Cardiac fibroblast (primary cell): ENCODE results near the gene PIGK.

Experiments
- DNase-seq, 2 donors: peaks; one replicate each; pipeline versions ENCODE4 v3.0.0 to v3.0.0-alpha.2; 2010; ENCODE audit warnings: low read depth in 2 of 2
- H3K4me3 ChIP-seq, 2 donors: replicated peaks in 1 of 2; 1 replicate in 1 of 2; 2 replicates in 1 of 2; pipeline ENCODE4 v1.5.1; 2011; ENCODE audit warnings: low read depth in 2 of 2, low read length in 2 of 2, mild to moderate bottlenecking in 2 of 2, moderate library complexity in 1 of 2
- CTCF ChIP-seq: IDR thresholded peaks from one replicate; pipeline ENCODE4 v1.5.1; 2011; ENCODE audit warnings: low read depth, mild to moderate bottlenecking, low read length, inconsistent platforms

PIGK gene

DNA sequence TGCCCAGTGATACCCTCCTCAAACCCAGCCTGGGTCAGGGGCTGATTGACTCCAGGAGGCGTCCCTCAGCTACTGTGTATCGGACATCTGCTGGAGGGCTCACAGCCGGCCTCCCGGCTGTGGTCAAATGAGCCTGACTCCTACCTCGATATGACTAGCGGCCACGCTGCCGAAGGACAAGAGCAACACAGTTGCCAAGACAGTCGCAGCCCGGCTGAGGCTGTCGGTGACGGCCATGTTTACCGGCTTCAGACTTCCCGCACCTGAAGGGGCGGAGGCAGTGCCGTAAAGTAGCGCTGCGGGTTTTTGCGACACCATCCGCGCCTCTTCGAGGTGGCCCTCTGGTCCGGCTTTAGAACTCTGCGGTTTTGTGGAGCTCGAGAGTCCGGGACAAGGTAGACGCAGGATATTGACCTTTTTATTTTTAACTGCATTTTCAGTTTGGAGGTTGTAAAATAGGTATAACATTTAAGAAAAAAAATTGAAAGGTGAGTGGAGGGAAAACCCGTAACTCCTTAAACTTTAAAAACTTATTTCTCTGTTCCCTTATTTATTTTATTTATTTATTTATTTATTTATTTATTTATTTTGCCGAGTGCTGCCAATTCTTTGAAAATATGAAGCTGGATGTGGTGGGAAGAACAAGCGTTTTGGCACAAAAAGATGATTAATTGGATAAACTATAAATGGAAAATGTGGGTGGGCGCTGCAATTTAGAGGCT is at the start of gene PIGK:
PIGK (minus strand) TSS at position 265 of the 722 bp plus-strand sequence; CDS start at position 237, 28 bp downstream.
- peak; percentile 90 to 94 for DNase-seq
- no peak for TF ChIP-seq CTCF
- peak within 1 kb of the TSS; percentile 84 to 96 for H3K4me3 ChIP-seq

GRCh38 chr1:77267035-77267434 is 47.8 kb upstream of the PIGK start:
- TF ChIP-seq CTCF = no peak
- no peak for DNase-seq
- no peak overlapping the region for H3K4me3 ChIP-seq

- H3K4me3 ChIP-seq = no peak overlapping the region
- no peak for TF ChIP-seq CTCF
- no peak for DNase-seq
These were observed 46.0 kb upstream of the PIGK start for GRCh38 chr1:77265180-77265579.

GRCh38 chr1:77263708-77264107 is 44.5 kb upstream of the PIGK start:
- TF ChIP-seq CTCF = no peak
- no peak overlapping the region for H3K4me3 ChIP-seq
- no peak for DNase-seq

DNA sequence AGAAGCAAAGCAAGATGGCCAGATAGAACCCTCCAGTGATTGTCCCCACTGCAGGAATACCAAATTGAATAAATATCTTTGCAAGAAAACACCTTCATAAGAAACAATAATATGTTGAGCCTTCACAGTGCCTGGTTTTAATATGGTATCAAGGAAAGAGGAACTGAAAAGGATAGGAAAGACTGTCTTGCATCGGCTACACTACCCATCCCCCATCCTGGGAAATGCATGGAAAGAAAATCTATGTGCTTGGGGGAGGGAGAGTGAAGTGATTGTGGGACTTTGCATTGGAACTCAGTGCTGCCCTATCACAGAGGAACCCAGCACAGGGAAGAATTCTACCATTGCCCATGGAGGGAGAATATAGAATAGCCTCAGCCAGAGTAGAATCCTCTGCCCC is 34.0 kb upstream of the PIGK start:
- TF ChIP-seq CTCF = no peak

GRCh38 chr1:77250126-77250525 is 30.9 kb upstream of the PIGK start:
- TF ChIP-seq CTCF = no peak
- no peak for DNase-seq
- no peak overlapping the region for H3K4me3 ChIP-seq

More for the DNA sequence above, 34.0 kb upstream of the PIGK start:
- no peak overlapping the region for H3K4me3 ChIP-seq
- DNase-seq = no peak

- H3K4me3 ChIP-seq = no peak overlapping the region
- DNase-seq = no peak
- TF ChIP-seq CTCF = no peak
These were observed 26.6 kb upstream of the PIGK start for GRCh38 chr1:77245830-77246229.
